ENCODE results near the gene MRPL24.

The MRPL24 gene

GRCh38 chr1:156696755-156697154 lies 44.1 kb downstream of the MRPL24 start:
- DNase-seq (ENCODE audit: low read depth, low spot score), result no peak
- H3K27ac ChIP-seq, result no peak overlapping the region

- peak overlapping the region; percentile 70 for H3K27ac ChIP-seq
Measured at GRCh38 chr1:156694690-156694962, 46.3 kb downstream of the MRPL24 start.

GRCh38 chr1:156693848-156694689 lies 46.8 kb downstream of the MRPL24 start:
- H3K27ac ChIP-seq, result peak overlapping the region; percentile 70
- no peak for DNase-seq (ENCODE audit: low read depth, low spot score)

More at GRCh38 chr1:156694690-156694962, 46.3 kb downstream of the MRPL24 start:
- DNase-seq (ENCODE audit: low read depth, low spot score), result no peak

- peak overlapping the region; percentile 70 for H3K27ac ChIP-seq
- no peak for DNase-seq (ENCODE audit: low read depth, low spot score)
Measured at GRCh38 chr1:156692925-156693847, 47.7 kb downstream of the MRPL24 start.

DNA sequence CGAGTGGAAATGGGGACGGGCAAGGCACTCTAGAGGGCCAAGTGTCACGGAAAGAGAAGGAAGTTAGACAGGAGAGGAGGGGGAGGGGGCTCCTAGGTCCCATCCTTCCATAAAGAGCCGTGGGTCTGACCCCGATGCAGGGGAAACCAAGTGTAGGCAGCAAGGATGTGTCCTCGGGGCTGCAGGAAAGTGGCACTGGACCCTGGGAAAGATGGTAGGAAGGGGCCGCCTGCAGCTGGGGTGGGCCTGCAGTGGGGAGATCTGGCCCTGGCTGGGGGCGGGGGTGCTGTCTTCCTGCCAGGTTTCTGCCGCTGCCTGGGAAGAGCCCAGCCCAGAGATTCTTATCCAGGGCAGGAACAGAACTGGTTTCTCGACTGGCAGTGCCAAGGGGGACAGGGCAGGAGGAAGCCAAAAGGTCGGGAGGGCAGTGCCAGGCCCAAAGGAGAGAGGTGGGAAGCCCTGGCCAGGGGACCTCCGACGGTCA lies 48.4 kb downstream of the MRPL24 start:
- H3K27ac ChIP-seq, result peak overlapping the region; percentile 70
- DNase-seq (ENCODE audit: low read depth, low spot score), result no peak

DNA sequence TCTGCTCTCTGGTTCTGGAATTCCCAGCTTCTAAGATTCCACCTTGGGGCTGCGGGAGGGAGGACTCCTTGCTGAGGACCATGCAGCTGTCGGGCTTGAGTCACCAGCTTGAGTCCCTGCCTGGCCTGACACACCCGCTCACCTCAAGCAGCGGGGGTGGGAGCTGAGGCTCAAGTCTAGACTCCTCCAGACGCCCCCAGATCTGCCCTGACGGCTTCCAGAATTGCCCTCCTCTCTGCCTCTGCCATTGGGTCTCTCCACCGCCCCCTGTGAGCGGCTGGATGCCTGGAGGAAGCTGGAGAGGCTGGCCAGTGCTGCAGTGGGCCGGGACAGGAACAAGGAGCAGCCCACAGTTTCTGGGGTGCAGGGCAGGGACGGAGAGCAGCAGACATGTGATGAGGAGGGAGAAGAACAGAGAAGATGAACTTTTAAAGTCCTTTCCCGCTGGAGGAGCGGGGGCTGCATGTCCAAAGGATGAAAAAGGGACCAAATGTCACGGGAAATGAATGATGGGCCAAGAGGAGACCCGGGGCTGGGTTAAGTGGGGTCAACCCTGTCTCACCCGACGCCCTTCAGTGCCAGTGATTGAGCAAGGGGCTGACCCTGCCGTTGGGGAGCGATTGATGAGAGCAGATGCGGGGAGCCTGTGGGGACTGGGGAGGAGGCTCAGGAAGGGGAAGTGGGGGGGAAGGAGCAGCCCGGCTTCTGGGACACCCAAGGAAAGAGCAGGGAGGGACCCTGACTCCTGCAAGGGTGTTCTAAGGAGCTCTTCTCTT lies 49.0 kb downstream of the MRPL24 start:
- peak; percentile 84 for DNase-seq (ENCODE audit: low read depth, low spot score)
- H3K27ac ChIP-seq, result peak overlapping the region; percentile 70

- H3K27ac ChIP-seq, result peak overlapping the region; percentile 70
- DNase-seq (ENCODE audit: low read depth, low spot score), result no peak
Measured at GRCh38 chr1:156691191-156691590, 49.7 kb downstream of the MRPL24 start.

- no peak for DNase-seq (ENCODE audit: low read depth, low spot score)
- peak overlapping the region; percentile 70 for H3K27ac ChIP-seq
Measured at GRCh38 chr1:156690675-156691036, 50.2 kb downstream of the MRPL24 start.

- peak overlapping the region; percentile 70 for H3K27ac ChIP-seq
- no peak for DNase-seq (ENCODE audit: low read depth, low spot score)
Measured at GRCh38 chr1:156689953-156690674, 50.8 kb downstream of the MRPL24 start.

GRCh38 chr1:156689035-156689952 lies 51.6 kb downstream of the MRPL24 start:
- DNase-seq (ENCODE audit: low read depth, low spot score), result no peak
- no peak overlapping the region for H3K27ac ChIP-seq
